ENCODE results near the gene EIF2B4. TPM values are rescaled to one million over a fixed set of nuclear protein-coding genes. Genes with fewer than 3 reads are reported as not detected.
A peak's percentile ranks its signal among the peaks of the same experiment; 100 is the strongest.

Gene EIF2B4
- total RNA-seq (2016; rRNA removed; fragmentation: Illumina TruSeq; extraction: Trizol), result 91.5 and 105 TPM in 2 replicates
- 13.9 and 14.5 TPM in 2 replicates for total RNA-seq (2016; cell fraction: cytosol; rRNA removed; fragmentation: Illumina TruSeq; extraction: Trizol; ENCODE audit: low read depth)
- total RNA-seq (2016; cell fraction: insoluble cytoplasmic fraction; rRNA removed; fragmentation: Illumina TruSeq; extraction: Trizol), result 88.4 and 107 TPM in 2 replicates
- total RNA-seq (2016; cell fraction: membrane; rRNA removed; fragmentation: Illumina TruSeq; extraction: Trizol), result 25.8 and 26.5 TPM in 2 replicates
- total RNA-seq (2016; cell fraction: nucleus; rRNA removed; fragmentation: Illumina TruSeq; extraction: Trizol), result 66.4 and 73.1 TPM in 2 replicates
- polyA plus RNA-seq (2011; rRNA removed), result 96.4 and 99.2 TPM in 2 replicates
- 82.0 and 84.4 TPM in 2 replicates for polyA plus RNA-seq (2011; cell fraction: cytosol; rRNA removed)
- polyA plus RNA-seq (2011; cell fraction: nucleus; rRNA removed), result 199 and 211 TPM in 2 replicates
- polyA plus RNA-seq (2012), result 96.2 and 105 TPM in 2 replicates
- 13.6 and 15.3 TPM in 2 replicates for polyA plus RNA-seq (2016; cell fraction: cytosol; fragmentation: Illumina TruSeq; extraction: Trizol; ENCODE audit: low read depth)
- polyA plus RNA-seq (2016; cell fraction: insoluble cytoplasmic fraction; fragmentation: Illumina TruSeq; extraction: Trizol; ENCODE audit: low read depth), result 102 and 106 TPM in 2 replicates
- polyA plus RNA-seq (2016; cell fraction: membrane; fragmentation: Illumina TruSeq; extraction: Trizol; ENCODE audit: low read depth), result 19.0 and 22.6 TPM in 2 replicates
- 162 and 164 TPM in 2 replicates for polyA plus RNA-seq (2016; cell fraction: nucleus; fragmentation: Illumina TruSeq; extraction: Trizol; ENCODE audit: insufficient read depth, low read depth)
- polyA minus RNA-seq (2011; rRNA and poly(A)+ RNA removed; ENCODE audit: low replicate concordance), result 71.1 and 120 TPM in 2 replicates
- 27.4 and 35.3 TPM in 2 replicates for polyA minus RNA-seq (2011; cell fraction: cytosol; rRNA and poly(A)+ RNA removed)
- 60.0 and 61.9 TPM in 2 replicates for polyA minus RNA-seq (2011; cell fraction: nucleus; rRNA and poly(A)+ RNA removed)
- Bru-seq, nascent RNA, result percentile 95 among the genes with signal in this experiment
- percentile 96 among the genes with signal in this experiment for BruChase-seq, experiment 1, labeled RNA remaining after a 6-hour chase
- BruChase-seq, experiment 2, labeled RNA remaining after a 2-hour chase, result percentile 96 among the genes with signal in this experiment
- long read RNA-seq, experiment 1, transcript EIF2B4-210 (12 exons, 1,949 nt), result minor isoform, 7 of 145 reads
- long read RNA-seq, experiment 1, transcript EIF2B4-201 (13 exons, 1,792 nt), result major isoform, 66 of 145 reads
- long read RNA-seq, experiment 1, transcript EIF2B4-205 (13 exons, 1,608 nt), result minor isoform, 39 of 145 reads
- long read RNA-seq, experiment 1, partial matches to known transcripts, result 8 of 145 reads
- long read RNA-seq, experiment 1, other reads (novel, unspliced or antisense), result 20 of 145 reads
- long read RNA-seq, experiment 2, transcript EIF2B4-206 (12 exons, 1,633 nt), result minor isoform, 6 of 251 reads
- long read RNA-seq, experiment 2, transcript EIF2B4-210 (12 exons, 1,949 nt), result minor isoform, 18 of 251 reads
- long read RNA-seq, experiment 2, transcript EIF2B4-201 (13 exons, 1,792 nt), result major isoform, 72 of 251 reads
- long read RNA-seq, experiment 2, transcript EIF2B4-205 (13 exons, 1,608 nt), result minor isoform, 42 of 251 reads
- long read RNA-seq, experiment 2, partial matches to known transcripts, result 68 of 251 reads
- long read RNA-seq, experiment 2, other reads (novel, unspliced or antisense), result 40 of 251 reads

GRCh38 chr2:27370026-27370815 lies at the start of gene EIF2B4, which contains the start of gene SNX17:
EIF2B4 (minus strand) TSS chr2:27370338; CDS start chr2:27370314, 24 bp downstream.
SNX17 (plus strand) TSS chr2:27370616; CDS start chr2:27370744, 128 bp downstream.
- ChIA-PET POLR2A (interaction anchor here (0.7 to 9.5 kb wide), 21 partner anchors 10 to 319 kb away, joined by 3 to 125 read pairs (median 5); partner anchors contain the start of genes AGBL5, GTF3C2, MPV17 and NRBP1), CTCF (ENCODE audit: low intra/inter-chr PET ratio, low total read pairs) (interaction anchor here (1.1 to 2.5 kb wide), 2 partner anchors 49 to 213 kb away, joined by 3 to 15 read pairs; partner anchors contain the start of gene ZNF512)
- Histone ChIP-seq H4K20me1 (ENCODE audit: insufficient read depth, low read length) (no peaks in the 10 kb centered on the region; the same call in 1 of the 2 replicates), H3K4me3 (replicated peaks in 1 of 3; ENCODE audit: insufficient read depth in 1 of 3, low read depth in 2 of 3, low read length in 3 of 3) (peak within 1 kb of the TSS; percentile 88 to 96 (median 95)), H3K36me3 (replicated peaks in 1 of 2; ENCODE audit: control insufficient read depth in 1 of 2, insufficient read depth in 2 of 2, low read length in 2 of 2) (peaks cover 26 to 64% of the 10 kb centered on the region in 2 experiments), H2AFZ (ENCODE audit: low read length) (no peak within 1 kb of the TSS), H3K4me2 (ENCODE audit: low read depth, low read length) (peak within 1 kb of the TSS; percentile 99), H3K27me3 (ENCODE audit: control insufficient read depth in 1 of 2, insufficient read depth in 2 of 2, low read length in 2 of 2) (no peaks in the 10 kb centered on the region; a peak in 1 of 5 replicates), H3K27ac (ENCODE audit: extremely low read length, insufficient read depth, low read length) (peak within 1 kb of the TSS; percentile 83), H3K4me1 (ENCODE audit: insufficient read depth, low read length) (peaks cover 41% of the 10 kb centered on the region), H3K79me2 (ENCODE audit: insufficient read depth, low read length) (peaks cover 54% of the 10 kb centered on the region), H3K9ac (ENCODE audit: insufficient read depth, low read depth, low read length) (peak within 1 kb of the TSS; percentile 97), H3K9me3 (ENCODE audit: low read length) (no peaks in the 10 kb centered on the region)
- ATAC-seq, result peak; percentile 89
- no TSS peak for BruUV-seq (replicated peaks)
- under 1% methylated on average over 61 of the region's 85 CpGs for WGBS (ENCODE audit: low lambda C conversion rate)
- peak; percentile 99 for DNase-seq (ENCODE audit: low spot score)
- in situ Hi-C loops (cut with HindIII; ENCODE audit: extremely low pct_ligation_motif_present, low pct_unique_long_range_greater_than_20kb), result loop anchor here (5.0 kb wide), 1 partner anchor 48 kb away; the partner anchor contains the start of gene MPV17
- intact Hi-C loops (cut with micrococcal nuclease; ENCODE audit: unreplicated experiment), result loop anchor here (1.0 to 10.0 kb wide), 4 partner anchors 13 to 115 kb away; partner anchors contain the start of gene GTF3C2
- FAIRE-seq, result peak; percentile 65
- TF ChIP-seq, protein P1, sequence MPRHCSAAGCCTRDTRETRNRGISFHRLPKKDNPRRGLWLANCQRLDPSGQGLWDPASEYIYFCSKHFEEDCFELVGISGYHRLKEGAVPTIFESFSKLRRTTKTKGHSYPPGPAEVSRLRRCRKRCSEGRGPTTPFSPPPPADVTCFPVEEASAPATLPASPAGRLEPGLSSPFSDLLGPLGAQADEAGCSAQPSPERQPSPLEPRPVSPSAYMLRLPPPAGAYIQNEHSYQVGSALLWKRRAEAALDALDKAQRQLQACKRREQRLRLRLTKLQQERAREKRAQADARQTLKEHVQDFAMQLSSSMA (CRISPR knock-in tag; IDR thresholded peaks at IDR 0.05), result peak; percentile 89
- TF ChIP-seq, protein P2, sequence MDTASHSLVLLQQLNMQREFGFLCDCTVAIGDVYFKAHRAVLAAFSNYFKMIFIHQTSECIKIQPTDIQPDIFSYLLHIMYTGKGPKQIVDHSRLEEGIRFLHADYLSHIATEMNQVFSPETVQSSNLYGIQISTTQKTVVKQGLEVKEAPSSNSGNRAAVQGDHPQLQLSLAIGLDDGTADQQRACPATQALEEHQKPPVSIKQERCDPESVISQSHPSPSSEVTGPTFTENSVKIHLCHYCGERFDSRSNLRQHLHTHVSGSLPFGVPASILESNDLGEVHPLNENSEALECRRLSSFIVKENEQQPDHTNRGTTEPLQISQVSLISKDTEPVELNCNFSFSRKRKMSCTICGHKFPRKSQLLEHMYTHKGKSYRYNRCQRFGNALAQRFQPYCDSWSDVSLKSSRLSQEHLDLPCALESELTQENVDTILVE (CRISPR knock-in tag; IDR thresholded peaks at IDR 0.05), result peak; percentile 87; the same call in 1 of the 2 replicates
- TF ChIP-seq HMGXB3 (CRISPR knock-in tag; IDR thresholded peaks at IDR 0.05; ENCODE audit: borderline replicate concordance), result peak; percentile 83
- peak; percentile 14; the same call in 1 of the 2 replicates for TF ChIP-seq HMG20A (CRISPR knock-in tag; IDR thresholded peaks at IDR 0.05; ENCODE audit: borderline replicate concordance)
- no peak for TF ChIP-seq PAF1 (CRISPR knock-in tag; IDR thresholded peaks at IDR 0.05)
